Right kidney (tissue), 9 donors: ENCODE results near the gene ATG2A.

Source experiments
- DNase-seq: peaks from one replicate; pipeline ENCODE4 v3.0.0-alpha.2; 2016
- long read RNA-seq, 8 donors: transcript quantifications; one replicate each; lab custom pipeline, GENCODE V29; 2026

ATG2A gene
- long read RNA-seq, donor 1: 0 reads
- long read RNA-seq, donor 2: 0 reads
- long read RNA-seq, donor 3, partial matches to known transcripts: 6 of 6 reads
- long read RNA-seq, donor 3, other reads (novel, unspliced or antisense): 0 of 6 reads
- long read RNA-seq, donor 4: 0 reads
- long read RNA-seq, donor 5: 0 reads
- long read RNA-seq, donor 6: 0 reads
- long read RNA-seq, donor 7: 0 reads
- long read RNA-seq, donor 8: 0 reads

DNA sequence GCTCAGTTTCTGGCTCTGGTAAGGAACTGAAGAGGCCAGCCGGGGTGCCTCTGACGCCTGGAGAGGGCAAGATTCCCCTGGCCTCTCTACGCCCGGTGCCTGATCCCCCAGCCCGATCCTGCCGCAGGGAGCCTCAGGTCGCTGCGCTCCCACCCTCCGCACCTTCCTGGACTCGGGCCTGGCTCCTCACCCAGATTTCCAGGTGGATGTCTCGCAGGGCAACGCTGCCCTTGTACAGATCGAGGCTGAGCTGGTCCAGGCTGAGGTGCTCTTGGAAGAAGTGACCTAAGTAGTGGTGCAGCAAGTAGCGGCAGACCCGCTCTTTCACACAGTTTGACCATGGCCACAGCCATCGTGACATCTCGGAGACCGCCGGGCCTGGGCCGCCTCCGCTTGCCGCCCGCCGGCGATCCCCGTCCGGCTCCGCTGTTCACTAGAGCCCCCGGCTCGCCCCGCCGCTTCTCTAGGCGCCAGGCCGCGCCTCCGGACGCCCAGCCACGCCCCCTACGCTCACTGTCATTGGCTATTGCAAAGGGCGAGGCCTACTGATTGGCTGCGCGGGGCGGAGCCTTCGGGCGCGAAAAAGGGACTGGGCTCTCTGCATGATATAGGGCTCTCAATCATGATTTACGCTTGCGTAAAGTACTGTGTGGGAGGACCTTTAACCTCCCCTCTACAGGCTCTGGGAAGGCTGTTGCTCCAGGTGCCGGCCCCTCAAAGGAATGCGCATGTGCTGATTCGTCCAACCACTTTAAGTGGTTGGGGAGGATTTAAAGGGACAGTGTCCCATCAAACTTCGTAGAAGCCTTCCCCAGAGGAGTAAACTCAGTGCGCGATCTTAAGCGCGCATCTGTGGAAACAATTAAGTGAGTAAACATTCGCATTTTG lies at the start of gene ATG2A:
TSS of gene ATG2A (minus strand) at position 435 of the 888 bp plus-strand sequence. CDS start at position 361, 74 bp downstream.
- DNase-seq: peak; percentile 91

DNA sequence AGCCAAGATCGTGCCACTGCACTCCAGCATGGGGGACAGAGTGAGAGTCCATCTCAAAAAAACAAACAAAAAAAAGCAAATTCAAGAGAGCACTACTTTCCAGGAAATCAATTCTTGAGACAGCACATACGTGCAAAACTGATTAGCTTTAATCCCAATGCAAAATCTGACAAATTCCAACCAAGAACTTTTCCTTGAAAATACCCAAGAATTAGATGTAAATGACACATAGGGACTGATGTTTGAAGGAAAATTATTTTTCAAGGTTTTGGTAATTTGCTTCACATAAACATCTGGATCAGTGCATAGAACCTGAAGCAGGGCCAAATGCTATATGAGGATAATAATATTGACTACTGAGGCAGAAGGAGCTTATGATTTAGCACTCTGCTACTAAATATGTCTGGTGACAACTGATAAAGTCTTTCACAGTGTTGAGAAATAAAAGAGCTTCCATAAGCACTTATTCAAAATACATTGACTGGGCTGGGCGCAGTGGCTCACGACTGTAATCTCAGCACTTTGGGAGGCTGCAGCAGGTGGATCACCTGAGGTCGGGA lies 46.1 kb upstream of the ATG2A start:
- DNase-seq: no peak

GRCh38 chr11:64960719-64961118 lies 43.7 kb upstream of the ATG2A start:
- DNase-seq: no peak

GRCh38 chr11:64959498-64959897 lies 42.5 kb upstream of the ATG2A start:
- DNase-seq: no peak

- no peak for DNase-seq
These were observed 37.2 kb upstream of the ATG2A start for GRCh38 chr11:64954201-64954600.

GRCh38 chr11:64951529-64951928 lies 34.5 kb upstream of the ATG2A start:
- no peak for DNase-seq

- no peak for DNase-seq
These were observed 30.3 kb upstream of the ATG2A start for GRCh38 chr11:64947208-64947814.

DNA sequence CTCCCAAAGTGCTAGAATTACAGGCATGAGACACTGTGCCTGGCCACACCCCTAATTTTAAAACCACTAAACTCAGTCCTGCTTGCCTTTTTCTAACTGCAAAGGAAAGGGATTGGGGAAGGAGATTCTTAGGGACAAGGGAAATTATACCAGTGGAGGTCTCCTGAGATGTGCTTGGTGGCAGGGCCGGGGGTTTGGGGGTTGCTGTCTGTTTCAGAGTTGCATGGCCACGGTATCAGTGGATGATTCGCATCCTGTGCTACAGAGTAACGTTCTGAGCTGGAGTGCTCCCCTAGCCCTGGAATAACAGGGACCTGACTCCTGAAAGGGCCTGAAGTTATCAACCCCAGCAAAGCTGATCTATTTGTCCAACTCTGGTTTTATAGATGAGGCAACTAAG lies 19.5 kb upstream of the ATG2A start:
- DNase-seq: no peak

DNA sequence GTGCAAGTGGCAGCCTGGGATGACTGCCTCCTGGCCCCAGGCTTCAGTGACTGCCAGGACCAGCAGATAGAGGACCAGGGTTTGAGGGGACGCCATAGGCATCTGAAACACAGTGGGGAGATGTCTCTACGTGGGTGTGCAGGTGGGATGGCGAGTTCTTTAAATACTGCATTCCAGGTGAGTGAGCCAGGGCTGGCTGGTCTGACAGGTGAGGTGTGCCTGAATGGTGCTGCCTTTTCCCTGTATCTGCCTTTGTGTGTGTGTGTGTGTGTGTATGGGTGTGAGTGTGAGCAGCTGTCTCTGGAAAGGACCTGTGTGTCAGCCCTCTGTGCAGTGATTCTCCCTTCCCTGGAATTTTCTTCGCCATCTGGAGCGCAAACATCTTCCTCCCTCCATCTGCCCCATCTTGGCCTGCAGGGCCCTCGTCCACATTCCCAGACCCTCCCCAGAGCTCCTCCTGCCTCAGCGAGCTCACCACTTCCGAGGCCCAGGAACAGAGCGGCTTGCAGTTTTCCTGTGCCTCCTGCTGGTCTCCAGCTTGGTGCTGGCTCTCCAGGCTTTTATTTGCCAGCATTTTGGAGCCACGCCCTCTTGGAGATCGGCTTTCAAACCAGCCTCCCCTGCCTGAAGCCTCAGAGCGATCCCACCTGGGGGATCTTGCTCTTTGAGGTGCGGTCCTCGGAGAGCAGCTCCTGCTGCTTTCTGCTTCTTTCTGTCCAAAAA lies 18.5 kb upstream of the ATG2A start, which contains the start of gene GPHA2:
TSS of gene GPHA2 (minus strand) at position 535 of the 723 bp plus-strand sequence. CDS start at position 102, 433 bp downstream.
- peak; percentile 61 for DNase-seq

- no peak for DNase-seq
These were observed 17.8 kb upstream of the ATG2A start for GRCh38 chr11:64934682-64935358.

DNA sequence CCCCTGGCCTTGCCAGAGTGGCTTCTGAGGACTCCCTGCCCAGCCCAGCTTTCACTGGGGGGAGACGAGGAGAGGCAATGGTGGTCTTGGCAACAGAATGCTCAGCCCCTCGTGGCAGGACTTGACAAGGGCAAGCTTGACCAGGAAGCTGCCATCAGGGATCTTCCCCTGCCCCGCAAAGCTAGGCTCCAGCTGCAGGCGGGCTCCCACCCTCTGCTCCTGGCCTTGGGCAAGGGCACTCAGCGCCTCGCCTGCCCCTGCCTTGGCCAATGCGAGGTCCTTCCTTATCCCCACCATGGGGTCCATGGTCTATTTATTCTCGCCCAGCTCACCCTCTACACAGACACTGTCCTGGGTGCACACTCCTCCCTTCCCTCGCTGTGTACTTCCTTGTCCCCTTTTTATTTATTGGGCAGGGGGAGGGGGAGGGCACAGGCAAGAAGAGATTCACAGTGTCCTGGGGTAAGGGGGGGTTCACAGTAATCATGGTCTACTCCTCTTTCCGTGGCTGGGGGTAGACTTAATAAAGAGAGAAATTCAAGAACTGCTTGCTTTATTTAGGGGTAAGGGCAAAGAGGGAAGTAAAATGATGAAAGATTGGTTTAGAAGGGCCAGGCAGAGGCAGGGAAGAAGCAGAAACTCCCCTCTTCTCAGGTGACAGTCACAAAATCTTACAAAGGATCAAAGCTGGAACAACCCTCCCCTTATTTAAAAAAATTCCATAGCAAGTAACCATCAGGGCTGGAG lies 17.1 kb upstream of the ATG2A start:
- no peak for DNase-seq

DNA sequence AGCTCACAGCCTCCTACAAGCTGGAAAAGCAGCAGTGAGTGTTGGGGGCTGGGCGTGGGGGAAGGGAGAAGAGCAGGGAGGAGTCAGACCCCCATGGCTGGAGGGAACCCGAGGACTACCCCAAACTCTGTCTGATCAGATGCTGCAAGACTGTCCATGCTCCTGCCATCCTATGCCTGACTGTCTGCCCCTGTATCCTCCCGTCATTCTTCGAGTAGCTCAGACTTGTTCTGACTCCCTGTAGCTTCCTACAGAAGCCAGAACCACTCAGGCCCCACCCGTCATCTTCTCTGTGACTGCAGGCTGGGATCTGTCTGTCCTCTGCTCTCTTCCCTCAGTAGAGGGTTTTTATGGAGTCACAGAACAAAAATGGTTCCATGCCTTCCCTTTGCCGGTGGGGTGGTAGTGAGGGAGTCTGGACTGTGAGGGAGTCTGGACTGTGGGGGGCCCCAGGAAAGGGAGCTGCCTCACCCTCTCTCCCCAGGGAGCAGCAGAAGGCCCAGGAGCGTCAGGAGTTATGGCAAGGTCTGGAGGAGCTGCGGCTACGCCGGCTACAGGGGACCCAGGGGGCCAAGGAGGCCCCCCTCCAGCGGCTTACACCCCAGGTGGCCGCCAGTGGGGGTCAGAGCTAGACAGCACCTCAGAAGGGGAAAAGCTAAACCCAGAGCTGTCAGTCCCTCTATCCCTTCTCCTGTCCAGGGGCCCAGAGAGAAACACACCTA lies 16.4 kb upstream of the ATG2A start:
- no peak for DNase-seq

DNA sequence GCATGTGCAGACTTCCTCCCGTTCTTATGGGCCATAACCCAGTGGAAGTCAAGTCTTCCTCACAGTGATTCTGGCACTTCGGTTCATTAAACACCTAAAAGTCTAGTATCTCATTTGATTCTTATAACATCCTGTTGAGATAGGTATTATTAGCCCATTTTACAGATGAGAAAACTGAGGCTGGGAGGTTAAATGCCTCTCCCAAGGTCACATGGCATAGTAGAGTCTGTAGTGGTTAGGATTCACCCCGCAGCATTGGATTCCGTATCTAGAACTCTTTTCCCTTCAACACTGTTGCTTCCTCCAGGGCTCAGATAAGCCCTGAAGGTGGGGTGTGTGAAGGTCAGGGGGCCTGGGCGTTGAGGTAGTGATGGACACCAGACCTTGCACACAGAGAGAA lies 15.3 kb upstream of the ATG2A start:
- DNase-seq: no peak

DNA sequence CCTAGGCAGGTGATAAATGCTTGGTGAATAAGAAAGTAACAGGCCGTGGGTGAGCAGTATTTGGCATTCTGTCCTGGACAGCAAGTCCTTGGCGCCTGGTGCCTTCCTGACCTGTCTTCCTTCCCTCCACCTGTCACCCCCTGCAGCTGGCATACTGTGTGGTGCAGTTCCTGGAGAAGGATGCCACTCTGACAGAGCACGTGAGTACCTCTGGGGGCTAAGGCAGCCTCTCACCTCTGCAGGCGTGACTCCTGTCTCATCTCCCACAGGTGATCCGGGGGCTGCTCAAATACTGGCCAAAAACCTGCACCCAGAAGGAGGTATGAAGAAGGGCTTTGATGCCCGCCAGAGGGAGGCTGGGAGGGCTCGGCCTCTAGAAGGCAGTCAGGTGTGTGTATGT lies 14.3 kb upstream of the ATG2A start:
- DNase-seq: no peak

GRCh38 chr11:64930340-64930739 lies 13.3 kb upstream of the ATG2A start:
- DNase-seq: no peak

DNA sequence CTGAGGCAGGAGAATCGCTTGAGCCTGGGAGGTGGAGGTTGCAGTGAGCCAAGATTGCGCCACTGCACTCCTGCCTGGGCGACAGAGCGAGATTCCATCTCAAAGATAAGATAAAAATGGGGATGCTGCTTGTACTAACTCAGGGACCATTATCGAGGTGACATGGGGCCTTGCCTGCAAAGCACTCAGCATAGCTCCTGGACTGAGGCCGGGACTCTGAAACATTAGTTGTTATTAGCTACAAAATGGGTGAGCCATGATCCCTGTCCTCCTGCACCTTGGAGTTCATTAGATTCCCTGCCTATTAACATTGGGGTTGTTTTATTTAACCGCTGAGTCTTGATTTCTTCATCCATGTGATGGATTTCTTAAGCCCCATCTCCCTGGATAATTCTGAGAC lies 12.6 kb upstream of the ATG2A start:
- DNase-seq: no peak

DNA sequence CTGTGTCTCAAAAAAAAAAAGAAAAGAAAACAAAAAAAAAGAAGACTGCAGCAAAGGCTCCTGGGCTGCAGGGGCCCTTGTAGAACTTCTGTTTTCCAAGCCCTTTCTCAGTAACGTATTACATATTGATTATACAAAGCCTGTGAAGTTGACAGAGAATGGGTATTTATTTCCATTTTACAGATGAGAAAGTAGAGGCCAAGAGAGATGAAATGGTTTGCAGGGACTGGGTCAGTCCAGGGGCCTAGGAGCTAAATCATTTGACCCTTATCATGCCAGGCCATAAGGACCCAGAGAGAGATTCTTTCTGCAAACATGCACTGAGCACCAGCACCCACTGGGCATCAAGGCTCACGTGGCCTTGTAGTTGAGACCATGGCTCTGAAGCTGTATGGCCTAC lies 11.9 kb upstream of the ATG2A start:
- DNase-seq: no peak

- no peak for DNase-seq
These were observed 9.7 kb upstream of the ATG2A start for GRCh38 chr11:64926689-64927088.

DNA sequence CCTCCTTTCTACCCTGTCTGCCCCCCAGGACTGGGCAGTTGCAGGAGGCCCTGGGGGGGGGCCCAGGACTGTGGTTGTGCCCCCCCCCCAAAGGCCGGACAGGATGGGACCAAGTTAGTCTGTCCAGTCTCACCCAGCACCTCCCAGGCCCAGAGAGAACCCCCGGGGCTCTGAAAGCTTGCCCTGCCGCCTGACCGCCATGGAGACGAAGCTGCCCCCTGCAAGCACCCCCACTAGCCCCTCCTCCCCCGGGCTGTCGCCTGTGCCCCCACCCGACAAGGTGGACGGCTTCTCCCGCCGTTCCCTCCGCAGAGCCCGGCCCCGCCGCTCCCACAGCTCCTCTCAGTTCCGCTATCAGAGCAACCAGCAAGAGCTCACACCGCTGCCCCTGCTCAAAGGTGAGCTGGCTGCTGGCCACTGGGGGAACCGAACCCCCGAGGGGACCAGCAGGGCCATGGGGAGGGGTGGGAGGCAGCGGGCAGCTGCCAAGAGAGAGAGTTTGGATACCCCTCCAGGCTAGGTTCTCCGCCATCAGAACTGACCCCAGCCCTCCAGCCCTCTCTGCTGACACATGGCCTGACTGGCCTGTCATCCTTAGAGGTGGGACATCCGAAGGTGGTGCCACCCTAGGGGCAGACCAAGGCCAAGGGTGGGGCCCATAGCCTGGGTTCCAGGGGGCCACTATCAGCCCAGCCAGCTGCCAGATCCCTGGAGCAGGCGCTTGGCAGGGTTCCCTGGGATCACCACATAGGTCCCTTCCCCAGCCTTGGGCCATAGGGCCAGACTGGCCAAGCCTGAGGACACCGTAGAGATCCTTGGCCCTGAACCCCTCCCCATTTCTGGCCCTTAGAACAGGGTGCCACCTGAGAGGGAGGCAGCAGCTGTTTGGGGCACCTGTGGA lies 8.8 kb upstream of the ATG2A start:
- no peak for DNase-seq
